Stromal cell of bone marrow (primary cell): ENCODE data around the gene SLC5A8.
A peak's percentile ranks its signal among the peaks of the same experiment; 100 is the strongest.
"Not testable (repeated sequence)": the region's sequence is repeated elsewhere in the genome, so short reads cannot be mapped to it uniquely, and the experiment has no call there.

ENCODE experiments used
- DNase-seq: peaks from one replicate; pipeline ENCODE4 v3.0.0-alpha.2; 2012; ENCODE audit warnings: low read depth

The SLC5A8 gene

DNA sequence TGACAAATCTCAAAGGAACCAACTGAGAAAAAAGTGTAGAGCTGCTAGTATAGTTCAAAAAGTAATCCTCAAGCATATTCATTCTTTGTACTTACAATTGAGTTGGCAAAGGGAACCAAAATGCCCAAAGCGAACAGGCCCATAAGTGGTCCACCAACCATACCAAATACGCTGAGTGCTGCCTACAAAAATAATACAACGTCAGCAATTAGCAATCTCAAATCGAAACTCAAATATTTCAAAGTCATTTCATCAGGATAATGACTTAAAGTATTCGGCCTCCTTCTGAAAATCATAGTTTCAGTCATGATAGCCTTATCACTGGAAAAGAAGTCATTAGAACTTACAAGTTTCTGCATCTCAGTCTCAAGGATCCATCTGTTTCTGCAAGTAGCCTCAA is 42.0 kb downstream of the SLC5A8 start:
- DNase-seq, result no peak

DNA sequence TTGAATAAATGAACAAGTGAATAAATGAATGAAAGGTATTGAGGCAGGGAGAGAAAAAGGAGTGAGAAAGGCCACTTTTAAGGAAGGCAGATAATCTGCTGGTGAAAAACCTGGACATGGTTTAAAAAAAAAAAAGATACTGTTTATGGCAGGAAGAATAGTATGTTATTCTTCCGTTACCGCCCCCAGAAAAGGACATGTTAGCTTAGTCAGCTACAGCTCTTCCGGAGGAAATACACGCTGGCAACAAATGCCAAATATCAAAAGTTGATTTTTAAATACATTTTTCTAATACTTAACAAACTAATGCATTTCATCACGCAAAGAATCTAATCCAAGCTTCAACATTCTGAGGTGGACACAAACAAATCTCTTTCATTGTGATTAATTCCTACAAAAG is 43.2 kb downstream of the SLC5A8 start:
- no peak for DNase-seq

DNA sequence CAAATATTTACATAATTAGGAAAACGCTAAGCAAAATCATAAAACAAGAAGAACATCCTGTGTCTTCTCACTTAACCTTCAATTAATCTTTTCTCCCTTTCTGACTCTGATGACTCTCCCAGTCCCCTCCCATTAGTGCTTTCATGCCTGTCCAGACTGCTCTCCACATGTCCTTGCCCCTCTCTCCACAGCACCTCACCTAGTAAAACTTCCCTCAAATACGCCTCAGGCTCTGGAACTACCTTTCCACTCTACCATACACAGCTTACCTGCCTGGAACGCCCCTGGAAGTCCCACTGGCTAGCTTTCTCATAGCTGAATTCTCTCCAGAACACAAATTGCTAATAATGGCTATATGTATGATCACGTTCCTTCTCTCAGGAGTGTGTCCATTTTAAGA is 44.7 kb downstream of the SLC5A8 start:
- no peak for DNase-seq

DNA sequence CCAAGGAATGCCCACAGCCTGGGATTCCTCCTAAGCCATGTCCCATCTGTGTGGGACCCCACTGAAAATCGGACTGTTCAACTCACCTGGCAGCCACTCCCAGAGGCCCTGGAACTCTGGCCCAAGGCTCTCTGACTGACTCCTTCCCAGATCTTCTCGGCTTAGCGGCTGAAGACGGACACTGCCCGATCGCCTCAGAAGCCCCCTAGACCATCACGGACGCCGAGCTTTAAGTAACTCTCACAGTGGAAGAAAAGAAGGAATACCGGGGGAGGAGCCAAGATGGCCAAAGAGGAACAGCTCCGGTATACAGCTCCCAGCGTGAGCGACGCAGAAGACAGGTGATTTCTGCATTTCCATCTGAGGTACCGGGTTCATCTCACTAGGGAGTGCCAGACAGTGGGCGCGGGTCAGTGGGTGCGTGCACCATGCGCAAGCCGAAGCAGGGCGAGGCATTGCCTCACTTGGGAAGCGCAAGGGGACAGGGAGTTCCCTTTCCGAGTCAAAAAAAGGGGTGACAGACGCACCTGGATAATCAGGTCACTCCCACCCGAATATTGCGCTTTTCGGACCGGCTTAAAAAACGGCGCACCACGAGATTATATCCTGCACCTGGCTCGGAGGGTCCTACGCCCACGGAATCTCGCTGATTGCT is 64.1 kb downstream of the SLC5A8 start:
- not testable (repeated sequence) for DNase-seq

DNA sequence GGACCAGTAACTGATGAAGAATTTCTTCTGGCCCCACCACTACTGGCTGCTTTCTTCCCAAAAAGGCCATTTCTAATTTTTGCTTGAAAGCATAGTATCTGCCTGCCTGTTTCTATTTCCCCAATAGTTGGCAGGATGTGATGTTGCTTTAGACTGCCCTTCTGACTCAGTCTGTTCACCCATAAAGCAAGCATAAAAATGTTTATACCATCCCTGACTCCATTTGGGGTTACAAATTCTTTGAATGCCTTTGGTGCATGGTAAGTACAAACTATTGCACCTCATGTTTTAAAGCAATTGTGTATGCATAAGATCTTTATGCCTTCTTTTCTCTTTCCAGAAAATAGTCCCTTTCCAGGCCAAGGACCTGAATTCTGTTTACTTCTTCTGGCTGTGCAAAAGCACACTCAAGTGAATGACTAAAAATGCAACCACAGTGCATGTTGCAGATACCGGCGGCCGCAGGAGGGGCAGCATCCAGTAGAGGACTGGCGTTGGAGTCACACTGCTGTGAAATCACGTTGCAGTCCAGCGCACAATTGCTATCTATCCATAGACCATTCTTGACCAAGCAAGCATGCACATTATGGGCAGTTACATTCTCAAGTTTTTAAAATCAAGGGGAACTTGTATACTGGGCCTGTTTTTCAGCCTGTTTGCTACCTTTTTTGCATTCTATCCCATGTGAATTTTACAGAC is 82.4 kb downstream of the SLC5A8 start:
- DNase-seq, result peak; percentile 19

DNA sequence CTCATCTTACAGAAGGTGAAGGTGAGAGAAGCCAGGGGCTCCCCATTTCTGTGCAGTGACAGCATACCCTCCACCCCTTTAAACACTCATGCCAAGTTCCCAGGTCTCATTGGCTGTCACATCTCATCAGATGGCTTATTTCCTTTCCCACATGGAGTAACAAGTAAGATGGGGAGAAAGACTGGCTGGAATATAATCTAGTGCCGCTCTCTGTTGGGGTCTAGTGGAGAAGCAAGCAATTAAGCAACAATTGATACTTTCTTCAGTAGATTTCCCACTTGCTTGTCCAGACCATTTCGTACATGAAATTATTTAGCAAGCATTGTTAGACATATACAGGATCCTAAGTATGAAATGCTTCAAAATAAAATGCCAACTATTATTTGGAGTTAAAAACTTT is 92.2 kb downstream of the SLC5A8 start:
- DNase-seq, result no peak

DNA sequence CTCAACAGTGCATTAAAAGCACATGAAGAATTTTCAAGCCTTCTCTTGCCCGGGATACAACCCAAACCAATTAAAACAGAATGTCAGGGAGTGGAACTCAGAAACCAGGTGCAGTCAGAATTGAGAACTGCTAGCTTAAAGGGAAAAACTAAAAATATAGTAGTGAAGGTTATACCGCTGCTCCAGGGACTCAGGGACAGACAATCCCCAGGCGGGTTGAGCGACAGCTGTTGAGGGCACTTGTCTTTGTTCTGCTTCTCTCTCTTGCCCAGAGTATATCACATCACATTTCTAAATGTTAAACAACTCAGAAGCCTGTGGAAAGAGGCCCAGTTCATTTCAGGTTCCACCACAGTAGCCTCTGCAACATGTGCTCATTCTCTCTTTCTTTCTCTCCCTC is 93.1 kb downstream of the SLC5A8 start:
- DNase-seq, result no peak

DNA sequence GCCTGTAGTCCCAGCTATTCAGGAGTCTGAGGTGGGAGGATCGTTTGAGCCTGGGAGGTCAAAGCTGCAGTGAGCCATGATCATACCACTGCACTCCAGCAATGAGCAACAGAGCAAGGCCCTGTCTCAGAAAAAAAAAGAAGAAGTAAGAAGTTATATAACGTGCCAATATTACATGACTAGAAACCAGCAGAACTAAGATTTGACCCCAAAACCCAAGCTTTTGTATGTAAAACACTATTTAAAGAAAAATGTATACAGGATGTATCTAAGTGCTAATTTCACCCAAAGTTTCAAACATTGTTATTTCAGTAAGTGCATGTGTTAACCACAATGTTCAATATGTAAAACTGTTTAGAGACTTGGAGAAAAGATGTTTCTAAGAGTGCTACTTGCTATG is 94.7 kb downstream of the SLC5A8 start:
- DNase-seq, result no peak

DNA sequence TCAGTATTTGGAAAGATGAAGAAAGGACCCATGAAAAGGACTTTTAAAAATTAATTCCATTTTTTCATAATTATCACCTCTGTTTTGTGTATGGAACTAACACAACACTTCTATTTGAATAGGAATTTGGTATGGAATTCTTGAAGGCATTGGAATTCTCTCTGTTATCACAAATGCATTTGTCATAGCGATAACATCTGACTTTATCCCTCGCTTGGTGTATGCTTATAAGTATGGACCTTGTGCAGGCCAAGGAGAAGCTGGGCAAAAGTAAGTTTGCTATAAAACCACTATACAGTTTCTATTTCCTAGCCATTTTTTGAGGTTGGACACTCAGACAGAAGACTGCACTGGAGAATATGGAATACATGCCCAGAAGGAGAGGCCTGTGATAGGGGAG is 98.6 kb downstream of the SLC5A8 start:
- no peak for DNase-seq

DNA sequence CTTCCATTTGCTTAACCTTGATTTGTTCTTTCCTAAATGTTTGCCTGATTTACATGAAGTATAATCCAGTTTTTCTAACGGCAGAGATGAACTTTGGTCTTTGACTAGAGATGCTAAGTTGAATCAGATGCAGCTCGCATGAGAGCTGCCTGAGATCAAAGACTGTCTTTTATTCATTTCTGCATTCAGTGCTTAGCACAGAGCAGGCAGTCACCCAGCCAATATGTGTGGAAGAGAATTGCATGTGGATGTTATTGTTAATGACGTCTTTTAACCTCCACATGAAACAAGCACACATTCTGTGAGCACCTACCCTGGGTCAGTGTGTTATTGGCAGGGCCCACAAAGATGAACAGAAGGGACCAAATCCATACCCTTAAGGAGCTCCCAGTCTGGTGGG is 99.2 kb downstream of the SLC5A8 start:
- no peak for DNase-seq

DNA sequence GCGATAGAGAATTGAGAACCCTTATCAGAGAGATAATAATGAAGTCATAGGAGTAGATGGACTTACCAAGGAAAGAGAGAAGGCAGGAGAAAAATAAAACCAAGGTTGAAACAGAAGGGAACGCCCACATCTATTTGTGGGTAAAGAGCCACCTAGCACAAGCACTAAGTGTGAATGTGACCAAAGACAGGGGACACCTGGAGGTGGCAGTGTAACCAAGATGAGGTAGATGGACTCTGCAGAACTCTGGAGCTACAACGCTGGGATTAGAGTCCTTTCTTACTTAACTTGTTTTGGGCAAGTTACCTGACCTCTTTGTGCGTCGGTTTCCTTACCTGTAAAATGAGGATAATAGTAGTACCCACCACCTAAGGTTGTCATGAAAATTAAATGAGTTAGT is 101.9 kb downstream of the SLC5A8 start:
- no peak for DNase-seq

DNA sequence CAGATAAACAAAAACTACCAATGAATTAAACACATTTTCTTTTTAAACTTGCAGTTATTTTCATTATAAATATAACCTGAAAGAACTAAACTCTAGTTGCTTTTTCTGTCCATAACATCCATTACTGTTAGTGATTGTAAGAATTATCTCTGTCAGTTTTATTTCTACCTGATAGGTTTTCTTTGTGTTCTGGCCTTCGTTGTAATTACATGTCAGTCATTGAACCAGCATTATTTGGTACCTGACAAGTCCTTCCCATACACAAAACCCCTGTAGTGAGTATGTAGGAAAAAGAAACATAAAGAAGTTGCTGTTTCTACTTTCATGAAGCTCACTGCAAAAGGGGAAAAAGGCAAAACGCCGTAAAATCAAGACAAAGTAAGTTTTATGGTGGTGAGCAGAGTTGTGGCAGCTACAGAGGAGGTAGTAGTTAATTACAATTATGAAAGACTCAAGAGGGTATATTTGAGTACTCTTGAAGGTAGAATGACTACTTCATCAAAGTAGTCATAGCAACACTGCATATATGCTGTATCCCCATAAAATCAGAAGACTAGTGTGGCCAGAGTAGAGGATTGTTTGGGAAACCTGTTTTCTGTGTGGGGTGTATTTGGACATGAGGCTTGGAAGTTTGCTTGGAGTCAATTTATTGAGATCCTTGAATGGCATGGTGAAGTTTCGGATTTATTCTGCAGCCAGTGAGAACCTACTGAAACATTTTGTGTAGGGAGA is 102.8 kb downstream of the SLC5A8 start:
- no peak for DNase-seq
